GM21381 (cell line): ENCODE data around the gene KCNG2.
"Not testable (repeated sequence)": the region's sequence is repeated elsewhere in the genome, so short reads cannot be mapped to it uniquely, and the experiment has no call there.

Experiments
- ATAC-seq: cut with Tn5 transposase; IDR thresholded peaks from one replicate; pipeline ENCODE4 v1.9.1; 2021; ENCODE audit warnings: mild to moderate bottlenecking, moderate library complexity; ENCODE audit not compliant: unreplicated experiment

Gene KCNG2

GRCh38 chr18:79866889-79867574, 69.3 kb downstream of the KCNG2 start:
- ATAC-seq = no peak

GRCh38 chr18:79867666-79868065, 69.9 kb downstream of the KCNG2 start:
- no peak for ATAC-seq

GRCh38 chr18:79868168-79868784, 70.5 kb downstream of the KCNG2 start:
- ATAC-seq = no peak

GRCh38 chr18:79868811-79869541, 71.2 kb downstream of the KCNG2 start:
- ATAC-seq = no peak

- no peak for ATAC-seq
Observed at GRCh38 chr18:79869591-79870300, 72.0 kb downstream of the KCNG2 start.

GRCh38 chr18:79870301-79871025, 72.7 kb downstream of the KCNG2 start:
- no peak for ATAC-seq

- ATAC-seq = no peak
Observed at GRCh38 chr18:79871026-79871390, 73.3 kb downstream of the KCNG2 start.

- no peak for ATAC-seq
Observed at GRCh38 chr18:79871481-79872091, 73.8 kb downstream of the KCNG2 start.

- ATAC-seq = no peak
Observed at GRCh38 chr18:79872527-79873444, 75.0 kb downstream of the KCNG2 start.

GRCh38 chr18:79873449-79874110, 75.8 kb downstream of the KCNG2 start:
- no peak for ATAC-seq

GRCh38 chr18:79874553-79875530, 77.1 kb downstream of the KCNG2 start:
- ATAC-seq = no peak

GRCh38 chr18:79875531-79875919, 77.8 kb downstream of the KCNG2 start:
- ATAC-seq = no peak

- ATAC-seq = no peak
Observed at GRCh38 chr18:79875931-79876461, 78.3 kb downstream of the KCNG2 start.

- no peak for ATAC-seq
Observed at GRCh38 chr18:79876497-79876896, 78.8 kb downstream of the KCNG2 start.

- ATAC-seq = no peak
Observed at GRCh38 chr18:79877163-79878091, 79.7 kb downstream of the KCNG2 start.

- not testable (repeated sequence) for ATAC-seq
Observed at GRCh38 chr18:79878246-79878645, 80.5 kb downstream of the KCNG2 start.
